K562 (cell line): Measurements from ENCODE around the gene KCNA1. TPM values are rescaled to one million over a fixed set of nuclear protein-coding genes. Genes with fewer than 3 reads are reported as not detected.

Source experiments
- ATAC-seq: fragments of 200-7000 bp; cut with Tn5 transposase; 3 replicates; pipeline ENCODE4 v1.9.1; 2020; ENCODE audit warnings: moderate library complexity
- BruUV-seq: library from RNA; stranded (reverse); fragments of 400-500 nt; replicated peaks from 2 replicates; lab custom pipeline; 2021; lab: Mats Ljungman, UMichigan
- CTCF ChIA-PET: fragments of 300-600 bp; formaldehyde crosslinking; extraction: SDS; loops from one replicate; lab custom pipeline; 2021; ENCODE audit warnings: low intra/inter-chr PET ratio; lab: Yijun Ruan, JAX
- POLR2A ChIA-PET: fragments of 300-600, 350-650 bp; sonication (Branson Sonifier 250); formaldehyde crosslinking; extraction: SDS; loops from one replicate; lab custom pipeline; 2021; ENCODE audit warnings: antibody characterized with exemption, inconsistent platforms; lab: Yijun Ruan, JAX
- DNase-seq, 4 experiments: peaks; one replicate each; pipeline versions ENCODE4 v3.0.0 to v3.0.0-alpha.2; 2011 to 2018; ENCODE audit warnings: low spot score in 3 of 4, mixed read lengths in 3 of 4; ENCODE audit errors: extremely low read depth in 1 of 4
- FAIRE-seq: peaks from 2 replicates; lab custom pipeline; 2011; peaks lifted over from hg19 to GRCh38; lab: Jason Lieb, UNC
- H2AFZ ChIP-seq: 2 replicates; pipeline ENCODE4 v1.6.0; 2011; ENCODE audit warnings: low read depth, low read length, control low read depth, inconsistent platforms
- H3K27ac ChIP-seq: fragments of 200-600 bp; 3 replicates; pipeline ENCODE4 v1.8.0; 2011; ENCODE audit warnings: low read depth, mild to moderate bottlenecking, control low read depth, inconsistent platforms, low read length, moderate library complexity, mixed read lengths; ENCODE audit errors: extremely low read depth
- H3K27me3 ChIP-seq, 2 experiments: fragments of 300-600 bp in 1 of 2; 2 replicates in 1 of 2; 3 replicates in 1 of 2; pipeline versions ENCODE4 v1.6.0 to v1.8.0; 2011; ENCODE audit warnings: inconsistent platforms in 2 of 2, low read length in 2 of 2, mild to moderate bottlenecking in 1 of 2, mixed read lengths in 1 of 2, moderate library complexity in 1 of 2; ENCODE audit not compliant: control insufficient read depth in 2 of 2, insufficient read depth in 2 of 2
- H3K36me3 ChIP-seq: fragments of 300-600 bp; 3 replicates; pipeline ENCODE4 v1.8.0; 2011; ENCODE audit warnings: mild to moderate bottlenecking, low read length, inconsistent platforms; ENCODE audit not compliant: control insufficient read depth, insufficient read depth
- H3K4me1 ChIP-seq, 2 experiments: fragments of 200-600 bp in 1 of 2; replicated peaks in 1 of 2; 2 replicates in 1 of 2; 3 replicates in 1 of 2; pipeline versions ENCODE4 v1.5.1 to v1.8.0; 2011; ENCODE audit warnings: inconsistent platforms in 2 of 2, low read length in 2 of 2, mild to moderate bottlenecking in 1 of 2, mixed read lengths in 1 of 2, moderate library complexity in 1 of 2; ENCODE audit not compliant: control insufficient read depth in 2 of 2, insufficient read depth in 2 of 2
- H3K4me2 ChIP-seq: 2 replicates; pipeline ENCODE4 v1.6.1; 2011; ENCODE audit warnings: low read length, control low read depth, inconsistent platforms, mixed read lengths; ENCODE audit not compliant: insufficient read depth
- H3K4me3 ChIP-seq: fragments of 200-600 bp; sonication (generic), shearing (Covaris generic); 2 replicates; pipeline ENCODE4 v1.5.1; 2016; ENCODE audit warnings: control low read depth, inconsistent platforms
- H3K79me2 ChIP-seq: fragments of 200-600 bp; 3 replicates; pipeline ENCODE4 v1.8.0; 2011; ENCODE audit warnings: low read length, inconsistent platforms; ENCODE audit not compliant: control insufficient read depth, insufficient read depth
- H3K9ac ChIP-seq, 2 experiments: 2 replicates each; pipeline versions ENCODE4 v1.6.0 to v1.6.1; 2011; ENCODE audit warnings: low read depth in 2 of 2, low read length in 2 of 2, control low read depth in 1 of 2, inconsistent platforms in 1 of 2, mild to moderate bottlenecking in 1 of 2, mixed read lengths in 1 of 2; ENCODE audit not compliant: insufficient read depth in 1 of 2
- H3K9me1 ChIP-seq: one replicate; pipeline ENCODE4 v1.6.0; 2011; ENCODE audit warnings: inconsistent platforms, mild to moderate bottlenecking, low read length, moderate library complexity; ENCODE audit not compliant: control insufficient read depth, insufficient read depth
- H3K9me3 ChIP-seq: replicated peaks from 2 replicates; pipeline ENCODE4 v1.5.1; 2011; ENCODE audit warnings: low read depth, low read length, inconsistent platforms; ENCODE audit not compliant: control insufficient read depth, insufficient read depth
- H4K20me1 ChIP-seq: replicated peaks from 2 replicates; pipeline ENCODE4 v1.6.1; 2011; ENCODE audit warnings: low read length, inconsistent platforms, mixed read lengths; ENCODE audit not compliant: control insufficient read depth, insufficient read depth
- EP300 ChIP-seq: IDR thresholded peaks from 2 replicates; pipeline ENCODE4 v1.6.1; 2012; ENCODE audit warnings: low read length, improper control_type of control experiment
- HNRNPK ChIP-seq: fragments of 200-400 bp; formaldehyde crosslinking; IDR thresholded peaks from one replicate; pipeline ENCODE4 v1.6.1; 2018; ENCODE audit warnings: mild to moderate bottlenecking, low read depth, low read length; ENCODE audit not compliant: poor library complexity, severe bottlenecking
- KLF6 ChIP-seq: fragments of 250-450 bp; sonication (Bioruptor Pico); IDR thresholded peaks from 2 replicates; pipeline ENCODE4 v1.4.0; 2020; ENCODE audit warnings: mild to moderate bottlenecking, moderate library complexity, borderline replicate concordance
- MIER1 ChIP-seq: fragments of 450-650 bp; IDR thresholded peaks from 2 replicates; pipeline ENCODE4 v1.6.1; 2016; ENCODE audit warnings: antibody characterized with exemption, mild to moderate bottlenecking, low read depth
- NR3C1 ChIP-seq: sonication (generic); formaldehyde crosslinking; IDR thresholded peaks from 2 replicates; pipeline ENCODE4 v1.8.1; 2022; ENCODE audit warnings: missing genetic modification reagents
- POLR2A ChIP-seq: fragments of 450-650 bp; conservative IDR thresholded peaks from 2 replicates; pipeline ENCODE4 v1.6.1; 2016
- POLR2AphosphoS5 ChIP-seq: IDR thresholded peaks from 2 replicates; pipeline ENCODE4 v1.6.1; 2011; ENCODE audit warnings: mild to moderate bottlenecking, low read depth, low read length, moderate library complexity; ENCODE audit not compliant: control insufficient read depth, insufficient read depth
- RFX1 ChIP-seq: fragments of 450-650 bp; IDR thresholded peaks from 2 replicates; pipeline ENCODE4 v1.6.1; 2016; ENCODE audit warnings: mild to moderate bottlenecking, moderate library complexity
- SAFB ChIP-seq: fragments of 200-400 bp; formaldehyde crosslinking; IDR thresholded peaks from 2 replicates; pipeline ENCODE4 v1.6.1; 2017; ENCODE audit warnings: low read depth, low read length, borderline replicate concordance
- SMARCA4 ChIP-seq: fragments of 450-650 bp; IDR thresholded peaks from 2 replicates; pipeline ENCODE4 v1.6.1; 2016
- SUPT5H ChIP-seq: fragments of 450-650 bp; IDR thresholded peaks from 2 replicates; pipeline ENCODE4 v1.6.1; 2016
- TFAM ChIP-seq: fragments of 250-450 bp; sonication (Bioruptor Pico); conservative IDR thresholded peaks from 2 replicates; pipeline ENCODE4 v1.5.0; 2021; ENCODE audit warnings: mild to moderate bottlenecking, moderate library complexity
- ZFX ChIP-seq: sonication (generic); formaldehyde crosslinking; IDR thresholded peaks from 2 replicates; pipeline ENCODE4 v1.8.0; 2022; ENCODE audit warnings: mild to moderate bottlenecking, missing genetic modification reagents, moderate library complexity
- ZNF143 ChIP-seq: sonication (generic); formaldehyde crosslinking; IDR thresholded peaks from 2 replicates; pipeline ENCODE4 v1.9.0; 2022; ENCODE audit warnings: mild to moderate bottlenecking, missing genetic modification reagents
- ZNF707 ChIP-seq: fragments of 250-450 bp; sonication (Bioruptor Pico); conservative IDR thresholded peaks from 2 replicates; pipeline ENCODE4 v1.8.0; 2022; ENCODE audit warnings: inconsistent platforms, mild to moderate bottlenecking, moderate library complexity
- ZNF764 ChIP-seq: fragments of 250-450 bp; sonication (Bioruptor Pico); IDR thresholded peaks from 2 replicates; pipeline ENCODE4 v1.4.0; 2020; ENCODE audit warnings: low read depth, mild to moderate bottlenecking, moderate library complexity
- in situ Hi-C: fragments of 300-500 bp; cut with MboI; formaldehyde crosslinking; loops from 4 replicates; pipeline ENCODE4 v1.15.0; 2018; ENCODE audit warnings: inconsistent platforms, mixed read lengths
- intact Hi-C: fragments of 100-400 bp; cut with micrococcal nuclease; formaldehyde crosslinking; loops from 2 replicates; pipeline ENCODE4 v1.14.2; 2022
- polyA plus RNA-seq, 8 experiments: library from polyadenylated mRNA; depleted of rRNA in 4 of 8; stranded (reverse) in 5 of 8; unstranded in 3 of 8; fragments of >200 nt; fragmentation: Nextera tagmentation in 2 of 8; fragmentation: Illumina TruSeq in 1 of 8; extraction: Ambion mirVana in 2 of 8; extraction: Trizol in 1 of 8; gene quantifications; 2 replicates each; pipeline versions ENCODE4 v1.2.1 to v1.2.3, GENCODE V29; 2011 to 2014; ENCODE audit warnings: inconsistent platforms in 1 of 8, missing spikeins in 1 of 8
- total RNA-seq, 7 experiments: library from RNA; depleted of rRNA in 6 of 7; stranded (reverse); fragments of >200 nt in 6 of 7; fragmentation: Illumina TruSeq in 2 of 7; extraction: Trizol in 2 of 7; gene quantifications; 2 replicates each; pipeline versions ENCODE4 v1.2.1 to v1.2.3, GENCODE V29; 2011 to 2021; ENCODE audit warnings: low replicate concordance in 1 of 7
- TF ChIP-seq, protein P1 (sequence below), 2 experiments: fragments of 450-650 bp in 1 of 2; sonication (generic) in 1 of 2; formaldehyde crosslinking in 1 of 2; IDR thresholded peaks in 1 of 2; conservative IDR thresholded peaks in 1 of 2; 2 replicates each; pipeline versions ENCODE4 v1.6.1 to v1.8.1; 2016 to 2023; ENCODE audit warnings: mild to moderate bottlenecking in 2 of 2, moderate library complexity in 2 of 2, inconsistent platforms in 1 of 2, missing genetic modification reagents in 1 of 2
- TF ChIP-seq, protein P2 (sequence below): sonication (generic); formaldehyde crosslinking; IDR thresholded peaks from 2 replicates; pipeline ENCODE4 v1.8.0; 2022; ENCODE audit warnings: mild to moderate bottlenecking, missing genetic modification reagents
- TF ChIP-seq, protein P3 (sequence below): fragments of 250-450 bp; sonication (Bioruptor Pico); IDR thresholded peaks from 2 replicates; pipeline ENCODE4 v1.8.0; 2021; ENCODE audit warnings: borderline replicate concordance, mild to moderate bottlenecking, moderate library complexity; ENCODE audit not compliant: poor library complexity, severe bottlenecking
- TF ChIP-seq, protein P4 (sequence below): fragments of 250-450 bp; sonication (Bioruptor Pico); IDR thresholded peaks from 2 replicates; pipeline ENCODE4 v1.4.0; 2020

The KCNA1 gene
- total and polyA plus RNA-seq, 9 of the 15 experiments (the other 6 are each of a cell fraction or from before 2014, with no cell fraction given): not detected

DNA sequence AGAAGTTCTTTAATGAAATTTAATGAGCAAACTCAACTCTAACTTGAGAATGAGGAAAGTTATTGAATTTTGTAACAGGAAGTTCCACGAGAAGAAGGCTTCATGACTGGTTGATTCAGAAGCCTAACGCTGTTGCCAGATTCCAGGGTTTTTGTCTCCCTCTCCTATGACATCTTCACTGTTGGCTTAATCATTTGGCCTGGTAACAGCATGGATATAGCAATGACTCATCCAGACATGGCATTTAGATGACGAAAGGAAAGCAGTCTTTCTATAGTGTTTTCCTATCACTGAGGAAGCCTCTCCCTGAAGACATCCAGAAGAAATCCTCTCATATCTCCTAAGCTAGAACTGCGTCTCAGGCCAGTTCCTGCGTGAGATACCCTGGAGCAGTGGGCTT is 9.4 kb upstream of the KCNA1 start (continued):
- TF ChIP-seq HNRNPK (no peak), SMARCA4 (no peak), POLR2A (no peak), RFX1 (no peak), TFAM (CRISPR knock-in tag) (no peak), ZFX (CRISPR knock-in tag) (no peak)
- TF ChIP-seq, protein P1, sequence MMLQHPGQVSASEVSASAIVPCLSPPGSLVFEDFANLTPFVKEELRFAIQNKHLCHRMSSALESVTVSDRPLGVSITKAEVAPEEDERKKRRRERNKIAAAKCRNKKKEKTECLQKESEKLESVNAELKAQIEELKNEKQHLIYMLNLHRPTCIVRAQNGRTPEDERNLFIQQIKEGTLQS (IDR thresholded peaks at IDR 0.05): no peak
- TF ChIP-seq, protein P1 (CRISPR knock-in tag; conservative IDR thresholded peaks at IDR 0.05): no peak
- TF ChIP-seq, protein P2, sequence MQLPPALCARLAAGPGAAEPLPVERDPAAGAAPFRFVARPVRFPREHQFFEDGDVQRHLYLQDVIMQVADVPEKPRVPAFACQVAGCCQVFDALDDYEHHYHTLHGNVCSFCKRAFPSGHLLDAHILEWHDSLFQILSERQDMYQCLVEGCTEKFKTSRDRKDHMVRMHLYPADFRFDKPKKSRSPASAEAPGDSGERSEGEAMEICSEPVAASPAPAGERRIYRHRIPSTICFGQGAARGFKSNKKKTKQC (CRISPR knock-in tag): no peak
- TF ChIP-seq, protein P3, sequence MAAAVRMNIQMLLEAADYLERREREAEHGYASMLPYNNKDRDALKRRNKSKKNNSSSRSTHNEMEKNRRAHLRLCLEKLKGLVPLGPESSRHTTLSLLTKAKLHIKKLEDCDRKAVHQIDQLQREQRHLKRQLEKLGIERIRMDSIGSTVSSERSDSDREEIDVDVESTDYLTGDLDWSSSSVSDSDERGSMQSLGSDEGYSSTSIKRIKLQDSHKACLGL (CRISPR knock-in tag): no peak

DNA sequence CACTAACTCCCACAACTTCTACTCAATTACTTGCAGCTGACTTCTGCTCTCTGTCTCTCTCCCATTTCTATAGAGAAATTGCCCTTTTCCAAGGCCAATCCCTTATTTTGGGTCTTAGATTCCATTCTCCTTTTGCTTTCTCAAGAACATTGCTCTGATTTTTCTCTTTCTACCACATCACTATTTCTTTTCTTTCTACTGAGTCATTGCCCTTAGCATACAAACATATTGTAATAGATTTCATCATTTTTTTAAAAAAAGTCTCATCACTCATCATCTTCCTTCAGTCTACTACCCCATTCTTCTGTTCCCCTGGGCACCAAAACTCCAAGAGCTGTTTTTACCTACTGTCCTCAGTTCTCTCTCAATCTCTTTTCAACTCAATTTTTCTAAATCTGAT is 4.4 kb upstream of the KCNA1 start:
- Histone ChIP-seq H3K9ac (no peak overlapping the region), H2AFZ (no peak overlapping the region), H3K9me3 (no peaks in the 10 kb centered on the region), H3K27ac (no peak overlapping the region), H4K20me1 (no peaks in the 10 kb centered on the region), H3K9me1 (no peaks in the 10 kb centered on the region), H3K4me1 (no peaks in the 10 kb centered on the region; a peak in 1 of 5 replicates), H3K79me2 (no peaks in the 10 kb centered on the region), H3K4me2 (no peak overlapping the region), H3K27me3 (peaks cover 0 to 14% of the 10 kb centered on the region in 2 experiments; a peak in 3 of 5 replicates), H3K4me3 (no peak overlapping the region), H3K36me3 (no peaks in the 10 kb centered on the region)
- CTCF ChIA-PET: no interaction called here
- DNase-seq (no peak), ATAC-seq (no peak), FAIRE-seq (no peak)
- POLR2A ChIA-PET: no interaction called here
- no TSS peak for BruUV-seq
- in situ Hi-C loops: no loop called here
- intact Hi-C loops: no loop called here
- no peak for TF ChIP-seq ZNF143
- no peak for TF ChIP-seq MIER1
- no peak for TF ChIP-seq POLR2AphosphoS5
- TF ChIP-seq NR3C1 (CRISPR knock-in tag): no peak
- TF ChIP-seq EP300: no peak
- no peak for TF ChIP-seq ZNF707 (CRISPR knock-in tag)
- TF ChIP-seq ZNF764 (CRISPR knock-in tag): no peak
- TF ChIP-seq, protein P1 (IDR thresholded peaks at IDR 0.05): no peak
- TF ChIP-seq, protein P1 (CRISPR knock-in tag; conservative IDR thresholded peaks at IDR 0.05): no peak
- TF ChIP-seq KLF6 (CRISPR knock-in tag): no peak
- TF ChIP-seq, protein P4, sequence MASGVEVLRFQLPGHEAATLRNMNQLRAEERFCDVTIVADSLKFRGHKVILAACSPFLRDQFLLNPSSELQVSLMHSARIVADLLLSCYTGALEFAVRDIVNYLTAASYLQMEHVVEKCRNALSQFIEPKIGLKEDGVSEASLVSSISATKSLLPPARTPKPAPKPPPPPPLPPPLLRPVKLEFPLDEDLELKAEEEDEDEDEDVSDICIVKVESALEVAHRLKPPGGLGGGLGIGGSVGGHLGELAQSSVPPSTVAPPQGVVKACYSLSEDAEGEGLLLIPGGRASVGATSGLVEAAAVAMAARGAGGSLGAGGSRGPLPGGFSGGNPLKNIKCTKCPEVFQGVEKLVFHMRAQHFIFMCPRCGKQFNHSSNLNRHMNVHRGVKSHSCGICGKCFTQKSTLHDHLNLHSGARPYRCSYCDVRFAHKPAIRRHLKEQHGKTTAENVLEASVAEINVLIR (CRISPR knock-in tag): no peak
- no peak for TF ChIP-seq SAFB
- TF ChIP-seq SUPT5H: no peak
